HepG2 (cell line): ENCODE measurements around the gene GPER1. TPM values are rescaled to one million over a fixed set of nuclear protein-coding genes. Genes with fewer than 3 reads are reported as not detected.

ENCODE experiments used
- ATAC-seq: fragments of 200-7000 bp; cut with Tn5 transposase; 3 replicates; pipeline ENCODE4 v1.9.1; 2020; ENCODE audit warnings: mild to moderate bottlenecking, moderate library complexity
- BruUV-seq: library from RNA; stranded (reverse); fragments of 400-500 nt; replicated peaks from 2 replicates; lab custom pipeline; 2021; lab: Mats Ljungman, UMichigan
- CTCF ChIA-PET: fragments of 300-600 bp; formaldehyde crosslinking; extraction: SDS; loops from one replicate; lab custom pipeline; 2021; ENCODE audit warnings: low total read pairs, inconsistent platforms, low intra/inter-chr PET ratio; lab: Yijun Ruan, JAX
- POLR2A ChIA-PET: fragments of 350-600 bp; sonication (Branson Sonifier 250); formaldehyde crosslinking; loops from one replicate; lab custom pipeline; 2020; ENCODE audit warnings: antibody characterized with exemption, inconsistent platforms; lab: Yijun Ruan, JAX
- DNase-seq: peaks from one replicate; pipeline ENCODE4 v3.0.0-alpha.2; 2015; ENCODE audit warnings: low spot score
- FAIRE-seq: peaks from 3 replicates; lab custom pipeline; 2011; peaks lifted over from hg19 to GRCh38; lab: Jason Lieb, UNC
- H2AFZ ChIP-seq: one replicate; pipeline ENCODE4 v1.6.1; 2011; ENCODE audit warnings: low read length, inconsistent platforms
- H3K27ac ChIP-seq: fragments of 300-600 bp; 3 replicates; pipeline ENCODE4 v1.8.0; 2011; ENCODE audit warnings: mixed run types, mild to moderate bottlenecking, mixed read lengths, low read length, inconsistent platforms; ENCODE audit not compliant: insufficient read depth; ENCODE audit errors: extremely low read length
- H3K27me3 ChIP-seq, 2 experiments: fragments of 200-600 bp in 1 of 2; 2 replicates in 1 of 2; 3 replicates in 1 of 2; pipeline versions ENCODE4 v1.6.0 to v1.8.0; 2011; ENCODE audit warnings: low read length in 2 of 2, mild to moderate bottlenecking in 2 of 2, moderate library complexity in 2 of 2, inconsistent platforms in 1 of 2; ENCODE audit not compliant: insufficient read depth in 2 of 2, control insufficient read depth in 1 of 2
- H3K36me3 ChIP-seq, 2 experiments: fragments of 200-600 bp in 1 of 2; replicated peaks in 1 of 2; 2 replicates in 1 of 2; 3 replicates in 1 of 2; pipeline versions ENCODE4 v1.5.1 to v1.8.0; 2011; ENCODE audit warnings: low read length in 2 of 2, inconsistent platforms in 1 of 2; ENCODE audit not compliant: insufficient read depth in 2 of 2, control insufficient read depth in 1 of 2
- H3K4me1 ChIP-seq: 2 replicates; pipeline ENCODE4 v1.5.1; 2012; ENCODE audit warnings: low read length, inconsistent platforms; ENCODE audit not compliant: insufficient read depth
- H3K4me2 ChIP-seq: 2 replicates; pipeline ENCODE4 v1.6.0; 2011; ENCODE audit warnings: low read depth, low read length, inconsistent platforms
- H3K4me3 ChIP-seq, 3 experiments: fragments of 200-600 bp in 1 of 3; sonication (generic), shearing (Covaris generic) in 1 of 3; replicated peaks in 1 of 3; 2 replicates each; pipeline ENCODE4 v1.5.1; 2011 to 2016; ENCODE audit warnings: low read length in 3 of 3, inconsistent platforms in 2 of 3, low read depth in 2 of 3, mild to moderate bottlenecking in 2 of 3, control low read depth in 1 of 3, mixed read lengths in 1 of 3; ENCODE audit not compliant: insufficient read depth in 1 of 3
- H3K79me2 ChIP-seq: one replicate; pipeline ENCODE4 v1.6.1; 2011; ENCODE audit warnings: low read length, inconsistent platforms; ENCODE audit not compliant: insufficient read depth
- H3K9ac ChIP-seq: 2 replicates; pipeline ENCODE4 v1.6.0; 2011; ENCODE audit warnings: mild to moderate bottlenecking, low read depth, low read length, inconsistent platforms; ENCODE audit not compliant: insufficient read depth
- H3K9me3 ChIP-seq: 2 replicates; pipeline ENCODE4 v1.5.1; 2012; ENCODE audit warnings: mild to moderate bottlenecking, low read length
- H4K20me1 ChIP-seq: 2 replicates; pipeline ENCODE4 v1.6.0; 2011; ENCODE audit warnings: inconsistent platforms, mild to moderate bottlenecking, low read length, moderate library complexity; ENCODE audit not compliant: insufficient read depth
- GZF1 ChIP-seq: sonication (generic); formaldehyde crosslinking; IDR thresholded peaks from 2 replicates; pipeline ENCODE4 v1.5.1; 2020; ENCODE audit warnings: mild to moderate bottlenecking, missing genetic modification reagents
- ZBTB33 ChIP-seq: sonication (generic); formaldehyde crosslinking; IDR thresholded peaks from 2 replicates; pipeline ENCODE4 v1.4.0; 2020; ENCODE audit warnings: missing genetic modification reagents
- ZNF766 ChIP-seq: sonication (generic); formaldehyde crosslinking; IDR thresholded peaks from 2 replicates; pipeline ENCODE4 v1.5.0; 2020; ENCODE audit warnings: missing genetic modification reagents, borderline replicate concordance
- ZSCAN31 ChIP-seq: sonication (generic); formaldehyde crosslinking; IDR thresholded peaks from 2 replicates; pipeline ENCODE4 v1.5.0; 2020; ENCODE audit warnings: low read depth, mild to moderate bottlenecking, missing genetic modification reagents
- WGBS: methylation state at CpG from one replicate; pipeline ENCODE4 v1.1.6; 2017; ENCODE audit warnings: low lambda C conversion rate; 5-methylcytosine and 5-hydroxymethylcytosine counted together
- in situ Hi-C: cut with HindIII; loops from 2 replicates; pipeline ENCODE4 v1.10.0; 2017; ENCODE audit warnings: low pct_unique_long_range_greater_than_20kb; ENCODE audit not compliant: extremely low pct_ligation_motif_present
- intact Hi-C: fragments of 100-400 bp; cut with micrococcal nuclease; formaldehyde crosslinking; loops from one replicate; pipeline ENCODE4 v1.10.0; 2022; ENCODE audit not compliant: unreplicated experiment
- polyA plus RNA-seq, 8 experiments: library from polyadenylated mRNA; depleted of rRNA in 3 of 8; stranded (reverse) in 7 of 8; unstranded in 1 of 8; fragments of >200 nt; fragmentation: Illumina TruSeq in 4 of 8; extraction: Trizol in 4 of 8; gene quantifications; 2 replicates each; pipeline versions ENCODE4 v1.2.1 to v1.2.3, GENCODE V29; 2011 to 2016; ENCODE audit warnings: low read depth in 4 of 8, missing spikeins in 1 of 8, mixed read lengths in 1 of 8; ENCODE audit not compliant: insufficient read depth in 1 of 8
- total RNA-seq, 5 experiments: library from RNA; depleted of rRNA; stranded (reverse); fragments of >200 nt; fragmentation: Illumina TruSeq; extraction: Trizol; gene quantifications; 2 replicates each; pipeline ENCODE4 v1.2.3, GENCODE V29; 2016; ENCODE audit warnings: low read depth in 1 of 5
- TF ChIP-seq, protein P1 (sequence below): sonication (generic); formaldehyde crosslinking; IDR thresholded peaks from 2 replicates; pipeline ENCODE4 v1.5.1; 2020; ENCODE audit warnings: missing genetic modification reagents, mild to moderate bottlenecking, borderline replicate concordance
- TF ChIP-seq, protein P2 (sequence below): fragments of 450-650 bp; IDR thresholded peaks from 2 replicates; pipeline ENCODE4 v1.6.1; 2016

GPER1 gene
- total and polyA plus RNA-seq, 2 of the 13 experiments (the other 11 are each of a cell fraction or from before 2014, with no cell fraction given), result 12.7 to 19.7 TPM

GRCh38 chr7:1081931-1082401 is 5.9 kb upstream of the GPER1 start:
- intact Hi-C loops, result no loop called here
- CTCF ChIA-PET, result no interaction called here
- 95% methylated on average over 23 of the region's 31 CpGs for WGBS

More at GRCh38 chr7:1081931-1082401, 5.9 kb upstream of the GPER1 start:
- Histone ChIP-seq H3K9ac (no peak overlapping the region), H3K4me1 (peaks cover 59% of the 10 kb centered on the region), H3K4me2 (no peak overlapping the region), H3K36me3 (peaks cover 2 to 15% of the 10 kb centered on the region in 2 experiments; a peak in 3 of 5 replicates), H3K27me3 (no peaks in the 10 kb centered on the region), H3K79me2 (no peaks in the 10 kb centered on the region), H3K4me3 (no peak overlapping the region), H3K27ac (no peak overlapping the region), H3K9me3 (no peaks in the 10 kb centered on the region), H2AFZ (no peak overlapping the region), H4K20me1 (no peaks in the 10 kb centered on the region)
- peak; percentile 67 for TF ChIP-seq ZBTB33
- TF ChIP-seq, protein P1, sequence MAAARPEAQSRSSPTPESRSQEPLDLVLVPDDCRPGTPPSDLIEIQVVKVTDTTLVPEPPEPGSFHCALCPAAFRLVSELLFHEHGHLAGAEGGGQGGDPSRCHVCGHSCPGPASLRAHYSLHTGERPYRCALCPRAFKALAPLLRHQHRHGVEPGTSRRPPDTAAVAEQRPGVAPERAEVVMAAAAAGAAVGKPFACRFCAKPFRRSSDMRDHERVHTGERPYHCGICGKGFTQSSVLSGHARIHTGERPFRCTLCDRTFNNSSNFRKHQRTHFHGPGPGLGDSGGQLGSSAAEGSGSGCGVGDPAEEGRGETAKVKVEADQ, result no peak
- TF ChIP-seq GZF1 (CRISPR knock-in tag), result no peak
- no peak for TF ChIP-seq ZNF766 (CRISPR knock-in tag)
- TF ChIP-seq, protein P2, sequence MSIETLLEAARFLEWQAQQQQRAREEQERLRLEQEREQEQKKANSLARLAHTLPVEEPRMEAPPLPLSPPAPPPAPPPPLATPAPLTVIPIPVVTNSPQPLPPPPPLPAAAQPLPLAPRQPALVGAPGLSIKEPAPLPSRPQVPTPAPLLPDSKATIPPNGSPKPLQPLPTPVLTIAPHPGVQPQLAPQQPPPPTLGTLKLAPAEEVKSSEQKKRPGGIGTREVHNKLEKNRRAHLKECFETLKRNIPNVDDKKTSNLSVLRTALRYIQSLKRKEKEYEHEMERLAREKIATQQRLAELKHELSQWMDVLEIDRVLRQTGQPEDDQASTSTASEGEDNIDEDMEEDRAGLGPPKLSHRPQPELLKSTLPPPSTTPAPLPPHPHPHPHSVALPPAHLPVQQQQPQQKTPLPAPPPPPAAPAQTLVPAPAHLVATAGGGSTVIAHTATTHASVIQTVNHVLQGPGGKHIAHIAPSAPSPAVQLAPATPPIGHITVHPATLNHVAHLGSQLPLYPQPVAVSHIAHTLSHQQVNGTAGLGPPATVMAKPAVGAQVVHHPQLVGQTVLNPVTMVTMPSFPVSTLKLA, result no peak
- TF ChIP-seq ZSCAN31 (CRISPR knock-in tag), result no peak
- ATAC-seq (no peak), FAIRE-seq (no peak), DNase-seq (no peak)
- BruUV-seq, result no TSS peak
- in situ Hi-C loops, result no loop called here
- POLR2A ChIA-PET, result no interaction called here
